Esophagus muscularis mucosa (tissue), 4 donors: Measurements from ENCODE around the gene GRIK4.

Experiments
- CTCF ChIP-seq, 3 experiments: fragments of 200-600 bp in 2 of 3; fragments of 450-650 bp in 1 of 3; sonication (generic) in 2 of 3; IDR thresholded peaks; one replicate each; pipeline ENCODE4 v1.5.1; 2017 to 2019; ENCODE audit warnings: antibody characterized with exemption in 3 of 3, mild to moderate bottlenecking in 2 of 3, moderate library complexity in 1 of 3
- EP300 ChIP-seq: sonication (generic); formaldehyde crosslinking; IDR thresholded peaks from one replicate; pipeline ENCODE4 v1.6.1; 2017; ENCODE audit warnings: antibody characterized with exemption
- POLR2A ChIP-seq: fragments of 450-650 bp; IDR thresholded peaks from one replicate; pipeline ENCODE4 v1.6.1; 2017; ENCODE audit warnings: antibody characterized with exemption, moderate library complexity, mild to moderate bottlenecking, low read depth
- POLR2AphosphoS5 ChIP-seq, 2 donors: sonication (generic); formaldehyde crosslinking; IDR thresholded peaks; one replicate each; pipeline ENCODE4 v1.6.1; 2017; ENCODE audit warnings: antibody characterized with exemption in 2 of 2

DNA sequence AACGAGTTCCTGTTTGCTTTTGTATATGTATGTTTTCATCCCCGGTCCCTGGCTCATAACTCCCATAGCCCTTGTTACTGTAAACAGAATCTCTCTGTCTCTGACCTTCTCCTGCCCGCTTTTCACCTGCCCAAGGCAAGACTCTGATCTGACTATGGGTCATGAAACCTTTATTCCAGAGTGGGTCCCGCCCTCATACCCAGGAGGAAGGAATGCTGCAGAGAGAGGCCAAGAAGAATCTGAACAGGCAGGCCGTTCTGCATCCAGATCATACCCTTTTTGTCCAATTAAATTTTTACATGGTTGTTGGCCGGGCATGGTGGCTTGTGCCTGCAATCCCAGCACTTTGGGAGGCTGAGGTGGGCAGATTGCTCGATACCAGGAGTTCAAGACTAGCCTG is 39.6 kb downstream of the GRIK4 start:
- TF ChIP-seq CTCF (IDR thresholded peaks at IDR 0.05) (no peak), POLR2A (no peak), POLR2AphosphoS5 (IDR thresholded peaks at IDR 0.05) (no peak), EP300 (no peak)
